Uterine smooth muscle cell (primary cell): Measurements from ENCODE around the gene CSN2. TPM values are rescaled to one million over a fixed set of nuclear protein-coding genes. Genes with fewer than 3 reads are reported as not detected.

Source experiments
- total RNA-seq: library from RNA; depleted of rRNA; stranded (reverse); fragments of >200 nt; gene quantifications from 2 replicates; pipeline ENCODE4 v1.2.3, GENCODE V29; 2014

CSN2 gene, protein sequence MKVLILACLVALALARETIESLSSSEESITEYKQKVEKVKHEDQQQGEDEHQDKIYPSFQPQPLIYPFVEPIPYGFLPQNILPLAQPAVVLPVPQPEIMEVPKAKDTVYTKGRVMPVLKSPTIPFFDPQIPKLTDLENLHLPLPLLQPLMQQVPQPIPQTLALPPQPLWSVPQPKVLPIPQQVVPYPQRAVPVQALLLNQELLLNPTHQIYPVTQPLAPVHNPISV
- not detected in 2 replicates for total RNA-seq

DNA sequence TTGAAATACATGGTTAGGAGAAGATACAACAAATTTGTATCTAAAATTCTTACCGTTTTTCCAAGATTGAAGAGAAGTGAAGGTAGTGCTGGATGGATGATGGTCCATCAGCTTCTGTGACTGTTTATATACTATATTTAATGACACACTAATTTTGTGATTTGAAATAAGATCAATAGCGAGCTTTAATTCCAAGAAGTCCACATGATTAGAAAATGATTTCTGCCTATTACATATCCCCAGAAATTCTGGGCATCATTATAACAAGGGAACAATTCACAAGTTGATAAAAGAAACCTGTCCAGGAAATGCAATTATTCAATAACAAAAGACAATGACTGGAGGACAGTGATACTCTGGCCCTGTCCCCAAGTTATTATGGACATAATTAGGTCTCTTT, at the start of gene CSN2:
Gene CSN2, minus strand, starts transcription at position 101 of the 400 bp plus-strand sequence. CDS start 4,733 bp downstream, outside the sequence.

DNA sequence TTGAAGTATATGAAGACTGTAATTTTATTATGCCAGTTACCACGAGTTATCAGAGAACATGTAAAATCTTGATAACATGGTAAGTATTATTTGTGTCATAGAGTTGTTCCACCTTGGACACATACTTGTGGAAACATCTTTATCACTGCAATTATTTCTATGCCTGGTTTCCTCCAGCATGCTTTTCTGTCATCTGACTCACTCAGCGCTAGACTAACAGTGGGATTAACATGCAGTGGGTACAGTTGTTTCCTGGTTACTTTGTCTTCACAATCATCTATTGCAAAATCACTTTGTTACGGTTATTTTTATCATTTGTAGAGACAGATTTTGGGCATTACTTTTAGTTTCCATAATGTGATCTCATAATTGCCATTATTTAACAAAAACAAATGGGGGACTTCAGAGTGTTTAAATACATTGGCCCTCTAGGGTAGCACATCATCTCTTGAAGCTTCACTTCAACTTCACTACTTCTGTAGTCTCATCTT, 30.0 kb upstream of the CSN2 start, which contains the start of gene STATH:
Gene STATH, plus strand, starts transcription at position 441 of the 491 bp plus-strand sequence. CDS start 2,472 bp downstream, outside the sequence.

DNA sequence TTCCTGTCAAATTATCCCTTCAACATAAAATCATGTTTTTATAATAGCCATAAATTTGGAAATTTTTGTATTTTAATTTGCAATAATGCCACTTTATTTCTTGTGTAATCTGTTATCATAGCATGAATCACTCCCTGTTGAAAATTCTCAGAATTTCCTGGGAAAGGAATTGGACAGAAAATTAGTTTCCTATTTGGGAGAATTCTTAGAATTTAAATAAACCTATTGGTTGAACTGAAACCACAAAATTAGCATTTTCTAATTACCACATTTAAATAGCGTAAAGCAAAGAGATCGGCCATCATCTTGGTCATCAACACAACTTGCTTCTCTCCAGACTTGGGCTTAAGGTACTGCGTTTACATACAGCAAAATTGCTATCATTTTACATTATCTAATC, 34.8 kb downstream of the CSN2 start, which contains the start of gene CSN1S1:
Gene CSN1S1, plus strand, starts transcription at position 301 of the 400 bp plus-strand sequence. CDS start 1,488 bp downstream, outside the sequence.

Other genes starting within 250 kb of the CSN2 start
- 0.12 and 0.66 TPM in 2 replicates for gene SULT1B1, start 205.1 kb downstream of the CSN2 start, total RNA-seq
- gene SULT1E1, start 105.6 kb downstream of the CSN2 start, total RNA-seq = 0.33 and 0.50 TPM in 2 replicates
- gene CSN1S1, start 34.7 kb downstream of the CSN2 start, total RNA-seq = not detected in 2 replicates
- not detected in 2 replicates for gene STATH, start 30.2 kb upstream of the CSN2 start, total RNA-seq
- gene HTN3, start 62.7 kb upstream of the CSN2 start, total RNA-seq = not detected in 2 replicates
- not detected in 2 replicates for gene HTN1, start 84.7 kb upstream of the CSN2 start, total RNA-seq
- gene PRR27, start 188.5 kb upstream of the CSN2 start, total RNA-seq = not detected in 2 replicates
- gene ODAM, start 230.0 kb upstream of the CSN2 start, total RNA-seq = not detected in 2 replicates